H1 (cell line): ENCODE results near the gene CIBAR2. TPM values are rescaled to one million over a fixed set of nuclear protein-coding genes. Genes with fewer than 3 reads are reported as not detected.

Experiments
- CTCF ChIA-PET: fragments of 300-600 bp; sonication (Branson Sonifier 250); formaldehyde crosslinking; loops from one replicate; lab custom pipeline; 2021; ENCODE audit not compliant: partially characterized antibody; lab: Charles Lee
- POLR2A ChIA-PET: fragments of 300-600 bp; sonication (Branson Sonifier 250); formaldehyde crosslinking; loops from one replicate; lab custom pipeline; 2021; ENCODE audit warnings: inconsistent platforms; ENCODE audit not compliant: partially characterized antibody; lab: Charles Lee
- DNase-seq, 2 experiments: peaks; one replicate each; pipeline versions ENCODE4 v3.0.0 to v3.0.0-alpha.2; 2010 to 2022; ENCODE audit warnings: low spot score in 2 of 2, low read depth in 1 of 2, mixed read lengths in 1 of 2
- FAIRE-seq: peaks from 2 replicates; lab custom pipeline; 2011; peaks lifted over from hg19 to GRCh38; lab: Jason Lieb, UNC
- H2AFZ ChIP-seq: 2 replicates; pipeline ENCODE4 v1.8.1; 2012; ENCODE audit warnings: low read length, inconsistent platforms
- H2AK5ac ChIP-seq: 2 replicates; pipeline ENCODE4 v1.6.1; 2013; ENCODE audit warnings: low read depth, low read length
- H2BK120ac ChIP-seq: replicated peaks from 2 replicates; pipeline ENCODE3; 2013; ENCODE audit warnings: low read depth, low read length, inconsistent platforms
- H2BK12ac ChIP-seq: 2 replicates; pipeline ENCODE4 v1.6.1; 2013; ENCODE audit warnings: low read depth, low read length
- H2BK15ac ChIP-seq: 2 replicates; pipeline ENCODE4 v1.6.1; 2013; ENCODE audit warnings: low read length
- H2BK20ac ChIP-seq: 2 replicates; pipeline ENCODE4 v1.6.1; 2013; ENCODE audit warnings: low read length
- H2BK5ac ChIP-seq: 2 replicates; pipeline ENCODE4 v1.6.1; 2013; ENCODE audit warnings: low read depth, low read length
- H3K14ac ChIP-seq: 2 replicates; pipeline ENCODE4 v1.6.1; 2013; ENCODE audit warnings: inconsistent platforms; ENCODE audit not compliant: insufficient read length
- H3K18ac ChIP-seq: 2 replicates; pipeline ENCODE4 v1.6.1; 2013; ENCODE audit warnings: low read length; ENCODE audit errors: extremely low read depth
- H3K23ac ChIP-seq: 2 replicates; pipeline ENCODE4 v1.6.1; 2013; ENCODE audit warnings: inconsistent platforms; ENCODE audit not compliant: insufficient read length
- H3K23me2 ChIP-seq: 2 replicates; pipeline ENCODE4 v1.6.1; 2013; ENCODE audit warnings: low read depth, low read length
- H3K27ac ChIP-seq: 2 replicates; pipeline ENCODE4 v1.6.1; 2011; ENCODE audit warnings: low read depth, low read length, inconsistent platforms
- H3K27me3 ChIP-seq, 4 experiments: replicated peaks in 1 of 4; 1 replicate in 1 of 4; 2 replicates in 3 of 4; pipeline versions ENCODE4 v1.6.1 to v1.8.1; 2011 to 2013; ENCODE audit warnings: low read length in 3 of 4, mild to moderate bottlenecking in 3 of 4, inconsistent platforms in 2 of 4, mixed read lengths in 2 of 4, moderate library complexity in 1 of 4; ENCODE audit not compliant: control insufficient read depth in 3 of 4, insufficient read depth in 3 of 4; ENCODE audit errors: extremely low read depth in 1 of 4
- H3K36me3 ChIP-seq, 4 experiments: 2 replicates each; pipeline versions ENCODE4 v1.6.1 to v1.8.1; 2011 to 2013; ENCODE audit warnings: mild to moderate bottlenecking in 4 of 4, low read length in 3 of 4, moderate library complexity in 2 of 4, control low read depth in 1 of 4, inconsistent platforms in 1 of 4; ENCODE audit not compliant: insufficient read depth in 4 of 4, control insufficient read depth in 2 of 4
- H3K4ac ChIP-seq: replicated peaks from 2 replicates; pipeline ENCODE3; 2013; ENCODE audit warnings: low read length, low read depth, mixed read lengths, inconsistent platforms; ENCODE audit not compliant: insufficient read length
- H3K4me1 ChIP-seq, 4 experiments: replicated peaks in 1 of 4; 1 replicate in 1 of 4; 2 replicates in 3 of 4; pipeline versions ENCODE4 v1.6.1 to v1.8.1; 2011 to 2013; ENCODE audit warnings: low read length in 3 of 4, inconsistent platforms in 2 of 4, mixed read lengths in 1 of 4; ENCODE audit not compliant: insufficient read depth in 4 of 4, control insufficient read depth in 3 of 4
- H3K4me2 ChIP-seq, 2 experiments: 2 replicates each; pipeline versions ENCODE4 v1.6.1 to v1.8.1; 2011 to 2013; ENCODE audit warnings: low read depth in 2 of 2, low read length in 2 of 2, control low read depth in 1 of 2, inconsistent platforms in 1 of 2, mild to moderate bottlenecking in 1 of 2; ENCODE audit not compliant: insufficient read depth in 1 of 2
- H3K4me3 ChIP-seq, 4 experiments: fragments of 200-600, 300-600 bp in 1 of 4; sonication (generic), shearing (Covaris generic), sonication (Bioruptor Twin) in 1 of 4; 2 replicates each; pipeline versions ENCODE4 v1.5.1 to v1.8.1; 2011 to 2016; ENCODE audit warnings: low read length in 4 of 4, low read depth in 3 of 4, control low read depth in 2 of 4, inconsistent platforms in 2 of 4, mild to moderate bottlenecking in 2 of 4, mixed read lengths in 1 of 4, moderate library complexity in 1 of 4; ENCODE audit not compliant: insufficient read depth in 2 of 4; ENCODE audit errors: extremely low read depth in 1 of 4
- H3K56ac ChIP-seq: replicated peaks from 2 replicates; pipeline ENCODE3; 2013; ENCODE audit warnings: low read depth, mild to moderate bottlenecking, mixed read lengths, low read length, inconsistent platforms; ENCODE audit not compliant: insufficient read length
- H3K79me1 ChIP-seq: 2 replicates; pipeline ENCODE4 v1.6.1; 2013; ENCODE audit warnings: low read depth, low read length, control low read depth
- H3K79me2 ChIP-seq, 2 experiments: 2 replicates each; pipeline versions ENCODE4 v1.6.1 to v1.8.1; 2012 to 2013; ENCODE audit warnings: low read length in 2 of 2, mild to moderate bottlenecking in 2 of 2, inconsistent platforms in 1 of 2; ENCODE audit not compliant: insufficient read depth in 2 of 2, control insufficient read depth in 1 of 2
- H3K9ac ChIP-seq, 4 experiments: replicated peaks in 1 of 4; 1 replicate in 1 of 4; 2 replicates in 3 of 4; pipeline versions ENCODE4 v1.6.1 to v1.8.1; 2011 to 2013; ENCODE audit warnings: low read depth in 3 of 4, low read length in 3 of 4, control low read depth in 2 of 4, mild to moderate bottlenecking in 2 of 4, moderate library complexity in 2 of 4, inconsistent platforms in 1 of 4; ENCODE audit errors: extremely low read depth in 1 of 4
- H3K9me3 ChIP-seq, 2 experiments: 2 replicates each; pipeline versions ENCODE4 v1.6.1 to v1.8.1; 2012 to 2013; ENCODE audit warnings: mild to moderate bottlenecking in 2 of 2, moderate library complexity in 2 of 2, control low read depth in 1 of 2, inconsistent platforms in 1 of 2, low read depth in 1 of 2, low read length in 1 of 2, mixed read lengths in 1 of 2; ENCODE audit not compliant: insufficient read depth in 2 of 2
- H4K20me1 ChIP-seq, 2 experiments: replicated peaks in 1 of 2; 2 replicates each; pipeline versions ENCODE3 to v1.8.1; 2011 to 2013; ENCODE audit warnings: inconsistent platforms in 2 of 2, low read length in 2 of 2, mild to moderate bottlenecking in 1 of 2; ENCODE audit not compliant: insufficient read depth in 2 of 2, control insufficient read depth in 1 of 2
- H4K5ac ChIP-seq: 2 replicates; pipeline ENCODE4 v1.6.1; 2013; ENCODE audit warnings: low read length, low read depth, mixed read lengths, inconsistent platforms; ENCODE audit not compliant: insufficient read length
- H4K8ac ChIP-seq: 2 replicates; pipeline ENCODE4 v1.8.0; 2013; ENCODE audit warnings: mild to moderate bottlenecking, moderate library complexity, low read length, inconsistent platforms; ENCODE audit not compliant: insufficient read depth; ENCODE audit errors: extremely low read depth
- H4K91ac ChIP-seq: replicated peaks from 2 replicates; pipeline ENCODE3; 2013; ENCODE audit warnings: low read length, mixed read lengths, inconsistent platforms; ENCODE audit not compliant: insufficient read length
- WGBS, 2 experiments: shearing (Covaris generic) in 1 of 2; methylation state at CpG; one replicate each; pipeline versions ENCODE4 v1.1.6 to v1.1.7; 2013 to 2015; ENCODE audit warnings: low lambda C conversion rate in 2 of 2, mixed read lengths in 2 of 2, inconsistent platforms in 1 of 2, low coverage in 1 of 2, missing lambda C conversion rate in 1 of 2; ENCODE audit not compliant: insufficient replicate concordance in 2 of 2, insufficient coverage in 1 of 2, insufficient read length in 1 of 2; ENCODE audit errors: extremely low coverage in 1 of 2, missing lambda C conversion rate in 1 of 2; 5-methylcytosine and 5-hydroxymethylcytosine counted together
- polyA plus RNA-seq, 7 experiments: library from polyadenylated mRNA; depleted of rRNA in 3 of 7; stranded (reverse) in 5 of 7; unstranded in 2 of 7; fragments of >200 nt in 5 of 7; fragments of 200-250 nt in 2 of 7; gene quantifications; 1 replicate in 5 of 7; 2 replicates in 1 of 7; 4 replicates in 1 of 7; pipeline versions ENCODE4 v1.2.1 to v1.2.3, GENCODE V29; 2011 to 2013; ENCODE audit warnings: missing spikeins in 2 of 7, mixed read lengths in 2 of 7
- total RNA-seq: library from RNA; stranded (reverse); fragmentation: NEBNext Ultra II Directional; extraction: Animal tissue kit (Norgen Biotek cat#: 25700); gene quantifications from 2 replicates; pipeline ENCODE4 v1.2.1, GENCODE V29; 2021

The CIBAR2 gene
- total and polyA plus RNA-seq, 2 of the 8 experiments (the other 6 are each of a cell fraction or from before 2014, with no cell fraction given), result 0.18 TPM; not detected in 1

GRCh38 chr16:85065099-85065498 is 47.2 kb downstream of the CIBAR2 start:
- no peak overlapping the region for H3K4ac ChIP-seq
- no peaks in the 10 kb centered on the region for H3K79me2 ChIP-seq
- H3K27ac ChIP-seq, result no peak overlapping the region
- no peaks in the 10 kb centered on the region; the same call in 1 of the 2 replicates for H3K23me2 ChIP-seq
- FAIRE-seq, result no peak
- H3K27me3 ChIP-seq, result no peaks in the 10 kb centered on the region; a peak in 1 of 7 replicates
- no peak overlapping the region for H3K9ac ChIP-seq
- H2BK20ac ChIP-seq, result no peak overlapping the region
- H3K9me3 ChIP-seq, result no peaks in the 10 kb centered on the region
- peak overlapping the region; percentile 57; the same call in 1 of the 2 replicates for H4K8ac ChIP-seq
- no peak overlapping the region for H3K23ac ChIP-seq
- no peak overlapping the region for H3K4me3 ChIP-seq
- H3K4me2 ChIP-seq, result no peak overlapping the region
- no peak overlapping the region for H3K18ac ChIP-seq
- DNase-seq, result no peak
- H2AFZ ChIP-seq, result no peak overlapping the region
- H3K79me1 ChIP-seq, result no peaks in the 10 kb centered on the region
- WGBS, 2 experiments, result 90% methylated on average over 13 of the region's 13 CpGs; no CpG with 5 or more reads in 1 of the 2 experiments
- H4K5ac ChIP-seq, result no peak overlapping the region
- 0 out of 2 replicates have a peak overlapping the region, but pooled peaks have one; percentile 39 for H2AK5ac ChIP-seq
- H3K14ac ChIP-seq, result no peak overlapping the region
- H3K56ac ChIP-seq, result no peak overlapping the region
- no peak overlapping the region for H4K91ac ChIP-seq
- no peak overlapping the region for H2BK15ac ChIP-seq
- CTCF ChIA-PET, result interaction anchor here (0.6 to 6.3 kb wide), 7 partner anchors 7 to 1188 kb away, joined by 3 to 59 read pairs (median 3); no protein-coding TSS in a partner anchor
- no peak overlapping the region for H2BK120ac ChIP-seq
- peaks cover 0 to 2% of the 10 kb centered on the region in 2 experiments for H4K20me1 ChIP-seq
- POLR2A ChIA-PET, result no interaction called here
- no peak overlapping the region for H2BK5ac ChIP-seq
- H2BK12ac ChIP-seq, result 0 out of 2 replicates have a peak overlapping the region, but pooled peaks have one; percentile 31
- H3K36me3 ChIP-seq, result no peaks in the 10 kb centered on the region; a peak in 1 of 8 replicates
- peaks cover 4 to 12% (median 7%) of the 10 kb centered on the region in 4 experiments for H3K4me1 ChIP-seq
